Measurements from ENCODE around the gene FBL. TPM values are rescaled to one million over a fixed set of nuclear protein-coding genes. Genes with fewer than 3 reads are reported as not detected.

The FBL gene
- total RNA-seq, 1 donor from 2014 or later, result 119 TPM

GRCh38 chr19:39873385-39873784 is 27.2 kb upstream of the FBL start:
- no peak for TF ChIP-seq CTCF (IDR thresholded peaks at IDR 0.05; ENCODE audit: partially characterized antibody, unreplicated experiment)
- Mint-ChIP-seq H3K27ac (ENCODE audit: unreplicated experiment) (no peak overlapping the region), H3K36me3 (ENCODE audit: unreplicated experiment) (no peaks in the 10 kb centered on the region), H3K27me3 (ENCODE audit: unreplicated experiment) (peaks cover 2% of the 10 kb centered on the region), H3K4me1 (ENCODE audit: low read depth, unreplicated experiment) (no peaks in the 10 kb centered on the region), H3K9me3 (ENCODE audit: unreplicated experiment) (peaks cover 1% of the 10 kb centered on the region), H3K4me3 (ENCODE audit: unreplicated experiment) (no peak overlapping the region)
- no peak for DNase-seq

GRCh38 chr19:39871886-39872866 is 26.0 kb upstream of the FBL start:
- DNase-seq, result no peak
- H3K27me3 Mint-ChIP-seq (ENCODE audit: unreplicated experiment), result no peaks in the 10 kb centered on the region
- H3K36me3 Mint-ChIP-seq (ENCODE audit: unreplicated experiment), result no peaks in the 10 kb centered on the region
- no peaks in the 10 kb centered on the region for H3K9me3 Mint-ChIP-seq (ENCODE audit: unreplicated experiment)
- TF ChIP-seq CTCF (IDR thresholded peaks at IDR 0.05; ENCODE audit: partially characterized antibody, unreplicated experiment), result no peak
- H3K27ac Mint-ChIP-seq (ENCODE audit: unreplicated experiment), result no peak overlapping the region
- no peak overlapping the region for H3K4me3 Mint-ChIP-seq (ENCODE audit: unreplicated experiment)
- no peaks in the 10 kb centered on the region for H3K4me1 Mint-ChIP-seq (ENCODE audit: low read depth, unreplicated experiment)

GRCh38 chr19:39871362-39871761 is 25.2 kb upstream of the FBL start:
- no peaks in the 10 kb centered on the region for H3K4me1 Mint-ChIP-seq (ENCODE audit: low read depth, unreplicated experiment)
- H3K4me3 Mint-ChIP-seq (ENCODE audit: unreplicated experiment), result no peak overlapping the region
- no peak overlapping the region for H3K27ac Mint-ChIP-seq (ENCODE audit: unreplicated experiment)
- H3K27me3 Mint-ChIP-seq (ENCODE audit: unreplicated experiment), result no peaks in the 10 kb centered on the region
- H3K36me3 Mint-ChIP-seq (ENCODE audit: unreplicated experiment), result no peaks in the 10 kb centered on the region
- TF ChIP-seq CTCF (IDR thresholded peaks at IDR 0.05; ENCODE audit: partially characterized antibody, unreplicated experiment), result no peak
- DNase-seq, result no peak
- peaks cover 1% of the 10 kb centered on the region for H3K9me3 Mint-ChIP-seq (ENCODE audit: unreplicated experiment)

- TF ChIP-seq CTCF (IDR thresholded peaks at IDR 0.05; ENCODE audit: partially characterized antibody, unreplicated experiment), result no peak
- H3K36me3 Mint-ChIP-seq (ENCODE audit: unreplicated experiment), result no peaks in the 10 kb centered on the region
- H3K4me3 Mint-ChIP-seq (ENCODE audit: unreplicated experiment), result no peak overlapping the region
- H3K9me3 Mint-ChIP-seq (ENCODE audit: unreplicated experiment), result peaks cover 1% of the 10 kb centered on the region
- H3K4me1 Mint-ChIP-seq (ENCODE audit: low read depth, unreplicated experiment), result no peaks in the 10 kb centered on the region
- DNase-seq, result peak; percentile 67
- no peak overlapping the region for H3K27ac Mint-ChIP-seq (ENCODE audit: unreplicated experiment)
- H3K27me3 Mint-ChIP-seq (ENCODE audit: unreplicated experiment), result no peaks in the 10 kb centered on the region
Observed at GRCh38 chr19:39870171-39870971, 24.2 kb upstream of the FBL start.

Data from glutamatergic neuron (in vitro differentiated cells).